Prostate gland (tissue), 2 donors: ENCODE results near the gene CALCA.

ENCODE experiments used
- POLR2A ChIP-seq: fragments of 450-650 bp; IDR thresholded peaks from one replicate; pipeline ENCODE4 v1.6.1; 2016; ENCODE audit warnings: antibody characterized with exemption, mild to moderate bottlenecking
- POLR2AphosphoS5 ChIP-seq: sonication (generic); formaldehyde crosslinking; IDR thresholded peaks from one replicate; pipeline ENCODE4 v1.6.1; 2017; ENCODE audit warnings: antibody characterized with exemption
- TF ChIP-seq, protein P1 (sequence below), 4 experiments: fragments of 200-600 bp in 2 of 4; fragments of 450-650 bp in 2 of 4; sonication (generic) in 2 of 4; IDR thresholded peaks; 1 replicate in 3 of 4; 2 replicates in 1 of 4; pipeline ENCODE4 v1.5.1; 2016 to 2019; ENCODE audit warnings: antibody characterized with exemption in 4 of 4, mild to moderate bottlenecking in 2 of 4, moderate library complexity in 2 of 4

GRCh38 chr11:14954581-14954980 is 17.6 kb downstream of the CALCA start:
- no peak for TF ChIP-seq POLR2A
- TF ChIP-seq, protein P1, sequence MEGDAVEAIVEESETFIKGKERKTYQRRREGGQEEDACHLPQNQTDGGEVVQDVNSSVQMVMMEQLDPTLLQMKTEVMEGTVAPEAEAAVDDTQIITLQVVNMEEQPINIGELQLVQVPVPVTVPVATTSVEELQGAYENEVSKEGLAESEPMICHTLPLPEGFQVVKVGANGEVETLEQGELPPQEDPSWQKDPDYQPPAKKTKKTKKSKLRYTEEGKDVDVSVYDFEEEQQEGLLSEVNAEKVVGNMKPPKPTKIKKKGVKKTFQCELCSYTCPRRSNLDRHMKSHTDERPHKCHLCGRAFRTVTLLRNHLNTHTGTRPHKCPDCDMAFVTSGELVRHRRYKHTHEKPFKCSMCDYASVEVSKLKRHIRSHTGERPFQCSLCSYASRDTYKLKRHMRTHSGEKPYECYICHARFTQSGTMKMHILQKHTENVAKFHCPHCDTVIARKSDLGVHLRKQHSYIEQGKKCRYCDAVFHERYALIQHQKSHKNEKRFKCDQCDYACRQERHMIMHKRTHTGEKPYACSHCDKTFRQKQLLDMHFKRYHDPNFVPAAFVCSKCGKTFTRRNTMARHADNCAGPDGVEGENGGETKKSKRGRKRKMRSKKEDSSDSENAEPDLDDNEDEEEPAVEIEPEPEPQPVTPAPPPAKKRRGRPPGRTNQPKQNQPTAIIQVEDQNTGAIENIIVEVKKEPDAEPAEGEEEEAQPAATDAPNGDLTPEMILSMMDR (IDR thresholded peaks at IDR 0.05): no peak
- TF ChIP-seq POLR2AphosphoS5: no peak
